Progenitor cell of endocrine pancreas (in vitro differentiated cells): ENCODE measurements around the gene ATOH1. TPM values are rescaled to one million over a fixed set of nuclear protein-coding genes. Genes with fewer than 3 reads are reported as not detected.

Experiments used
- DNase-seq: peaks from one replicate; pipeline ENCODE4 v3.0.0; 2021; ENCODE audit warnings: low spot score; ENCODE audit not compliant: unreplicated experiment
- H3K27ac Mint-ChIP-seq: 2 replicates; pipeline ENCODE4 v1.8.0; 2021; ENCODE audit warnings: mild to moderate bottlenecking, moderate library complexity, mixed read lengths
- H3K27me3 Mint-ChIP-seq: 2 replicates; pipeline ENCODE4 v1.8.0; 2021; ENCODE audit warnings: mixed read lengths
- H3K36me3 Mint-ChIP-seq: 2 replicates; pipeline ENCODE4 v1.8.0; 2022; ENCODE audit warnings: mixed read lengths; ENCODE audit not compliant: insufficient read depth
- H3K4me1 Mint-ChIP-seq: 2 replicates; pipeline ENCODE4 v1.8.0; 2021; ENCODE audit warnings: low read depth, mixed read lengths
- H3K4me3 Mint-ChIP-seq: 2 replicates; pipeline ENCODE4 v1.8.0; 2021; ENCODE audit warnings: low read depth, mild to moderate bottlenecking, moderate library complexity, mixed read lengths
- H3K9me3 Mint-ChIP-seq: 2 replicates; pipeline ENCODE4 v1.8.0; 2021; ENCODE audit warnings: low read depth, mixed read lengths
- total RNA-seq: library from RNA; stranded (reverse); gene quantifications from 2 replicates; pipeline ENCODE4 v1.2.1, GENCODE V29; 2021
- TF ChIP-seq, protein P1 (sequence below): fragments of 200-600 bp; sonication (generic); IDR thresholded peaks from one replicate; pipeline ENCODE4 v1.5.0; 2021; ENCODE audit warnings: antibody characterized with exemption, mild to moderate bottlenecking; ENCODE audit not compliant: unreplicated experiment

The ATOH1 gene
- total RNA-seq, 1 donor from 2014 or later: not detected

DNA sequence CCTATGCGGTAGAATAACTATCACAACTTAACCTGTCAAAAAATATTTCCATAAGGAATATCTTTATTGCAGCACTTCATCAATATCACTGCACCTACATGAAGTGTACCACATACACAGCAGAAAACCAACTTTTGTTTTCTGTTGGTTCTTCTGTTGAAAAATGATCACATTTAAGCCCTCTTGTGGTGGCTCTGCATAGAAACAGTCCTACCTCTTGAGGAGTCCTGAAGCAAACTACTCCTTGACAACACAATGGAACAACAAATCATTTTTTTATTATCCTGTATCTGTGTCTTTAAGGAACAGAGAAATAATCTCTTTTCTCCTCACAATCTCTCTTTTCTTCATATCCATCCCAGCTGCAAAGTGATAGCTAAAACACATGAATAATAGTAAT, 39.8 kb upstream of the ATOH1 start:
- no peaks in the 10 kb centered on the region for H3K27me3 Mint-ChIP-seq
- TF ChIP-seq, protein P1, sequence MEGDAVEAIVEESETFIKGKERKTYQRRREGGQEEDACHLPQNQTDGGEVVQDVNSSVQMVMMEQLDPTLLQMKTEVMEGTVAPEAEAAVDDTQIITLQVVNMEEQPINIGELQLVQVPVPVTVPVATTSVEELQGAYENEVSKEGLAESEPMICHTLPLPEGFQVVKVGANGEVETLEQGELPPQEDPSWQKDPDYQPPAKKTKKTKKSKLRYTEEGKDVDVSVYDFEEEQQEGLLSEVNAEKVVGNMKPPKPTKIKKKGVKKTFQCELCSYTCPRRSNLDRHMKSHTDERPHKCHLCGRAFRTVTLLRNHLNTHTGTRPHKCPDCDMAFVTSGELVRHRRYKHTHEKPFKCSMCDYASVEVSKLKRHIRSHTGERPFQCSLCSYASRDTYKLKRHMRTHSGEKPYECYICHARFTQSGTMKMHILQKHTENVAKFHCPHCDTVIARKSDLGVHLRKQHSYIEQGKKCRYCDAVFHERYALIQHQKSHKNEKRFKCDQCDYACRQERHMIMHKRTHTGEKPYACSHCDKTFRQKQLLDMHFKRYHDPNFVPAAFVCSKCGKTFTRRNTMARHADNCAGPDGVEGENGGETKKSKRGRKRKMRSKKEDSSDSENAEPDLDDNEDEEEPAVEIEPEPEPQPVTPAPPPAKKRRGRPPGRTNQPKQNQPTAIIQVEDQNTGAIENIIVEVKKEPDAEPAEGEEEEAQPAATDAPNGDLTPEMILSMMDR: peak; percentile 70
- no peak for DNase-seq

DNA sequence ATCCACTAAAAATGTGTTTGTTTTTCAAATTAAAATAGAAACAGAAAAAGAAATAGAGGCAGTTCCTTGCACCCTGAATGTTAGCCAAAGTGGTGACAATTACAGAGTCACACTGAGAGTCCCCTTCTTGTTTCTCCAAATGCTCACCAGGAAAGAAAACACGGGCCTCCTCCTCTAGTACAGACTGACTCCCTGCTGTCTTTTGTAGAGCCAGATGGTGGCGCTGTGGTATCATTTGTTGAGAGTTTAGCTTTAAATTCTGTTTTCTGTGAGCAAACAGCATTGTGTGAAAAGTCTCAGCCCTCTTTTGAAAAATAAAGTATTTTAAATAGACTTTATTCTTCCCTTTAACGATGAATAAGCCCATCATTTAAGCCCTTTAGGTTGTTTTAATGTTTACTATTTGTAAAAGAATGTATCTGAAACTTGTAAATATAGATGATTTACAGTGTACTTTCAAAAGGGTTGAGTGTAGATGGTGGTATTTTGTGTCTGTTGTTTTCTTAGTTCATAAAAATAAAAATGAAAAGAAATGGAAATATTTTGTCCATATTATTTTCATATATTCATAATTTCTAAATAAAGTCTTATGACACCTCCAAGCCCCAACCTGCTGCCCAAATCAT, 36.9 kb upstream of the ATOH1 start:
- TF ChIP-seq, protein P1: peak; percentile 95
- Mint-ChIP-seq H3K27ac (no peak overlapping the region), H3K9me3 (peaks cover 3% of the 10 kb centered on the region), H3K4me1 (peaks cover 11% of the 10 kb centered on the region), H3K36me3 (no peaks in the 10 kb centered on the region), H3K27me3 (peaks cover 3% of the 10 kb centered on the region), H3K4me3 (no peak overlapping the region)
- peak; percentile 42 for DNase-seq

More for the DNA sequence above, 39.8 kb upstream of the ATOH1 start:
- Mint-ChIP-seq H3K4me3 (no peak overlapping the region), H3K36me3 (no peaks in the 10 kb centered on the region), H3K4me1 (peaks cover 4% of the 10 kb centered on the region), H3K27ac (no peak overlapping the region), H3K9me3 (no peaks in the 10 kb centered on the region)

DNA sequence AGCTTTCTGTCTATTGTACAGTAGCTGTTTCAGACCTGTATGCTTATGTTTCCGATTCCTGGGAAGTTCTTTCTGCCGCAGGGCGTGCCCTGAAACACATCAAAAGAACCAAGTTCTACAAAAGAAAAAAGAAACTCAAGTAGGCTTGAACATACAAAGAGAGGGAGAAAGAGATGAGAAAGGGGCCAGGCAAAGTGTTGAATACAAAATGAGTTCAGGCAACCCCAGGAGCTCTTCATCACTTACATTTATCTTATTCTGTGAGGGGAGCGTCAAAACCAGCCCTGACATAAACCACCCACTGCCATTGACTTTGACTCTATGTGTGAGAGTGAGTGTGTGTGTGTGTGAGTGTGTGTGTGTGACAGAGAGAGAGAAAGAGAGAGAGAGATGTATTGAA, 26.5 kb upstream of the ATOH1 start:
- TF ChIP-seq, protein P1: no peak
- H3K27me3 Mint-ChIP-seq: no peaks in the 10 kb centered on the region
- no peaks in the 10 kb centered on the region for H3K4me1 Mint-ChIP-seq
- no peak for DNase-seq
- peaks cover 4% of the 10 kb centered on the region for H3K9me3 Mint-ChIP-seq
- H3K4me3 Mint-ChIP-seq: no peak overlapping the region
- no peak overlapping the region for H3K27ac Mint-ChIP-seq
- no peaks in the 10 kb centered on the region for H3K36me3 Mint-ChIP-seq

- no peak overlapping the region for H3K4me3 Mint-ChIP-seq
- no peak for DNase-seq
- peaks cover 3% of the 10 kb centered on the region for H3K27me3 Mint-ChIP-seq
- H3K4me1 Mint-ChIP-seq: no peaks in the 10 kb centered on the region
- no peaks in the 10 kb centered on the region for H3K36me3 Mint-ChIP-seq
- no peaks in the 10 kb centered on the region for H3K9me3 Mint-ChIP-seq
- H3K27ac Mint-ChIP-seq: no peak overlapping the region
- TF ChIP-seq, protein P1: no peak
Measured at GRCh38 chr4:93809773-93810172, 18.8 kb upstream of the ATOH1 start.

DNA sequence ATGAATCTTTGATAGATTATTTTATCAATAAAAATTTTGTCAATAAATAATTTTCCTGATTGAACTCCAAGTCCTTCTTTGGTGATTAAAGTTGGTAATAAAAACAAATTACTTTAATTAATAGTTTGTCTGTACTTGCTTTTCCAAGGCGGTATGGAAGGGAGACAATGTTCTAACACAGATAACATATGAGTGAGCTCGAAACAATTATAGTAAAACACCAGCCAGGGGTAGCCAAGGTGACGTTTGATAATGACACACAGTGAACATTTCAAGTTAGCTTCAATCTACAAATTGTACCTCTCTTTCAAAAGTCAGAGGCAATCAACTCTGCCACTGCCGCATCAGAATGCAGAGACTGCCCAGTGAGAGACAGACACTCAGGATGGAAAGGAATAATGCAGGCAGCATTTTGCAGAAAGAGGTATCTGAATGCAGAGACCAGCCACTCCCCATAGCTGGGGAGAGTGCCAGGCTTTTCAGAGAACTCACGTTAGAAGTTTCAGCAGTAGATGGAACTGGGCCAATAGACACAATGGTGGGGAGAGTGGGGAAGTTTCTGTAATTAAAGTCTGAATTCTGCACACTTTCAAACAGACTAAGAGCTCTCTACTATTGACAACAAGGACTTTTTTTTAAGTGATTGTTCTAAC, 18.1 kb upstream of the ATOH1 start:
- TF ChIP-seq, protein P1: no peak
- H3K36me3 Mint-ChIP-seq: no peaks in the 10 kb centered on the region
- H3K4me3 Mint-ChIP-seq: no peak overlapping the region
- H3K9me3 Mint-ChIP-seq: no peaks in the 10 kb centered on the region
- peaks cover 4% of the 10 kb centered on the region for H3K27me3 Mint-ChIP-seq
- DNase-seq: no peak
- H3K27ac Mint-ChIP-seq: no peak overlapping the region
- no peaks in the 10 kb centered on the region for H3K4me1 Mint-ChIP-seq
